ENCODE measurements around the gene NTM.

DNA sequence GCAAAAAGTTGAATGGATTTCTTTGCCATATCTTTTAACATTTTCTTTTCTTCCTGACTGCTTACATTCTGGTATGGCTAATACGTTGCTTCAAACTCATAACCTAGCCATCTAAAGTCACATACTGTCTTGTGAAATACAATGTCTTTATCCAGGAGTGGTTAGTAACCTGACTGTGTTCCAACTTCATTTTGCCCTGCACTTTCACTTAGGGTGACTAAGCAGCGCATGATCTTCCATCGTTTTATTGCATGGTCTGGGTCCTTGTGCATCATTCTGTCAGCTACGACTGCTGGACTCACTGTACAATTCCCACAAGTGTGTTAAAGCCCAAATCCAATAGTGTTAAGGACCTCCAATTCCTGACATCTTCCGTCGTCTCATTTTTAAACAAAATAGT lies 403.2 kb downstream of the NTM start:
- TF ChIP-seq, protein P1, sequence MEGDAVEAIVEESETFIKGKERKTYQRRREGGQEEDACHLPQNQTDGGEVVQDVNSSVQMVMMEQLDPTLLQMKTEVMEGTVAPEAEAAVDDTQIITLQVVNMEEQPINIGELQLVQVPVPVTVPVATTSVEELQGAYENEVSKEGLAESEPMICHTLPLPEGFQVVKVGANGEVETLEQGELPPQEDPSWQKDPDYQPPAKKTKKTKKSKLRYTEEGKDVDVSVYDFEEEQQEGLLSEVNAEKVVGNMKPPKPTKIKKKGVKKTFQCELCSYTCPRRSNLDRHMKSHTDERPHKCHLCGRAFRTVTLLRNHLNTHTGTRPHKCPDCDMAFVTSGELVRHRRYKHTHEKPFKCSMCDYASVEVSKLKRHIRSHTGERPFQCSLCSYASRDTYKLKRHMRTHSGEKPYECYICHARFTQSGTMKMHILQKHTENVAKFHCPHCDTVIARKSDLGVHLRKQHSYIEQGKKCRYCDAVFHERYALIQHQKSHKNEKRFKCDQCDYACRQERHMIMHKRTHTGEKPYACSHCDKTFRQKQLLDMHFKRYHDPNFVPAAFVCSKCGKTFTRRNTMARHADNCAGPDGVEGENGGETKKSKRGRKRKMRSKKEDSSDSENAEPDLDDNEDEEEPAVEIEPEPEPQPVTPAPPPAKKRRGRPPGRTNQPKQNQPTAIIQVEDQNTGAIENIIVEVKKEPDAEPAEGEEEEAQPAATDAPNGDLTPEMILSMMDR (IDR thresholded peaks at IDR 0.05): no peak
- no peak for TF ChIP-seq POLR2A (IDR thresholded peaks at IDR 0.05)

Data from Peyer's patch (tissue), 4 donors.